GM12878 (cell line): Measurements from ENCODE around the gene GPR176. TPM values are rescaled to one million over a fixed set of nuclear protein-coding genes. Genes with fewer than 3 reads are reported as not detected.

Experiments used
- ATAC-seq: fragments of 200-7000 bp; cut with Tn5 transposase; 3 replicates; pipeline ENCODE4 v1.9.1; 2020; ENCODE audit warnings: mild to moderate bottlenecking, moderate library complexity
- BruUV-seq: library from RNA; stranded (reverse); fragments of 400-500 nt; replicated peaks from 2 replicates; lab custom pipeline; 2021; lab: Mats Ljungman, UMichigan
- CTCF ChIA-PET: fragments of 300-600 bp; sonication (Branson Sonifier 250); formaldehyde crosslinking; extraction: SDS; loops from one replicate; lab custom pipeline; 2021; ENCODE audit warnings: inconsistent platforms; lab: Yijun Ruan, JAX
- POLR2A ChIA-PET: fragments of 350-600 bp; formaldehyde crosslinking; extraction: SDS; loops from one replicate; lab custom pipeline; 2021; ENCODE audit warnings: inconsistent platforms; lab: Charles Lee
- RAD21 ChIA-PET: fragments of 300-600 bp; sonication (Branson Sonifier 250); formaldehyde crosslinking; loops from one replicate; lab custom pipeline; 2023; ENCODE audit warnings: antibody characterized with exemption; ENCODE audit not compliant: unreplicated experiment; lab: Charles Lee
- SMC1A ChIA-PET: fragments of 300-600 bp; sonication (Branson Sonifier 250); formaldehyde crosslinking; loops from one replicate; lab custom pipeline; 2023; ENCODE audit not compliant: unreplicated experiment, uncharacterized antibody; lab: Charles Lee
- DNase-seq: peaks from one replicate; pipeline ENCODE4 v3.0.0-alpha.2; 2011; ENCODE audit warnings: low read depth, low spot score
- FAIRE-seq: peaks from 3 replicates; lab custom pipeline; 2011; peaks lifted over from hg19 to GRCh38; lab: Jason Lieb, UNC
- H2AFZ ChIP-seq: 2 replicates; pipeline ENCODE4 v1.6.0; 2011; ENCODE audit warnings: low read depth, low read length, control low read depth; ENCODE audit not compliant: control insufficient read depth
- H3K27ac ChIP-seq: 2 replicates; pipeline ENCODE4 v1.5.1; 2011; ENCODE audit warnings: control low read depth; ENCODE audit not compliant: control insufficient read depth, insufficient read depth
- H3K27me3 ChIP-seq, 2 experiments: replicated peaks in 1 of 2; 2 replicates each; pipeline versions ENCODE4 v1.6.0 to v1.6.1; 2011; ENCODE audit warnings: low read length in 1 of 2; ENCODE audit not compliant: control insufficient read depth in 2 of 2, insufficient read depth in 2 of 2
- H3K36me3 ChIP-seq, 2 experiments: 2 replicates each; pipeline ENCODE4 v1.5.1; 2011; ENCODE audit warnings: low read length in 1 of 2; ENCODE audit not compliant: control insufficient read depth in 2 of 2, insufficient read depth in 2 of 2
- H3K4me1 ChIP-seq: 2 replicates; pipeline ENCODE4 v1.6.1; 2011; ENCODE audit warnings: mild to moderate bottlenecking, low read length, moderate library complexity, mixed read lengths; ENCODE audit not compliant: control insufficient read depth, insufficient read depth
- H3K4me2 ChIP-seq: 2 replicates; pipeline ENCODE4 v1.6.0; 2011; ENCODE audit warnings: control low read depth; ENCODE audit not compliant: control insufficient read depth, insufficient read depth
- H3K4me3 ChIP-seq: fragments of 200-600 bp; sonication (generic); 2 replicates; pipeline ENCODE4 v1.5.1; 2016
- H3K79me2 ChIP-seq: 2 replicates; pipeline ENCODE4 v1.6.0; 2011; ENCODE audit warnings: low read length; ENCODE audit not compliant: control insufficient read depth, insufficient read depth
- H3K9ac ChIP-seq: 2 replicates; pipeline ENCODE4 v1.8.0; 2011; ENCODE audit warnings: low read length, control low read depth, mixed read lengths; ENCODE audit not compliant: control insufficient read depth, insufficient read depth
- H3K9me3 ChIP-seq: replicated peaks from 3 replicates; pipeline ENCODE4 v1.5.1; 2011; ENCODE audit warnings: mild to moderate bottlenecking, low read length; ENCODE audit not compliant: control insufficient read depth, insufficient read depth
- H4K20me1 ChIP-seq: 2 replicates; pipeline ENCODE4 v1.6.0; 2011; ENCODE audit not compliant: control insufficient read depth, insufficient read depth
- BACH1 ChIP-seq: fragments of 450-650 bp; IDR thresholded peaks from 2 replicates; pipeline ENCODE4 v1.6.1; 2017; ENCODE audit warnings: mild to moderate bottlenecking, borderline replicate concordance
- BHLHE40 ChIP-seq, 2 experiments: fragments of 450-650 bp in 1 of 2; IDR thresholded peaks; 2 replicates each; pipeline ENCODE4 v1.6.1; 2011 to 2017; ENCODE audit warnings: low read depth in 2 of 2, borderline replicate concordance in 1 of 2, improper control_type of control experiment in 1 of 2, low read length in 1 of 2, mild to moderate bottlenecking in 1 of 2
- CHD1 ChIP-seq: IDR thresholded peaks from 2 replicates; pipeline ENCODE4 v1.6.1; 2012; ENCODE audit warnings: low read depth, low read length, improper control_type of control experiment
- HDAC2 ChIP-seq: fragments of 200-600 bp; sonication (generic); IDR thresholded peaks from 2 replicates; pipeline ENCODE4 v1.6.1; 2017
- MEF2B ChIP-seq: fragments of 450-650 bp; IDR thresholded peaks from 2 replicates; pipeline ENCODE4 v1.6.1; 2018; ENCODE audit warnings: mild to moderate bottlenecking, moderate library complexity; ENCODE audit not compliant: partially characterized antibody, poor library complexity, severe bottlenecking
- PML ChIP-seq: IDR thresholded peaks from 2 replicates; pipeline ENCODE4 v1.6.1; 2012; ENCODE audit warnings: low read length, inconsistent platforms
- SPI1 ChIP-seq: IDR thresholded peaks from 2 replicates; pipeline ENCODE4 v1.6.1; 2011; ENCODE audit warnings: low read depth, mild to moderate bottlenecking, low read length, moderate library complexity, borderline replicate concordance; ENCODE audit not compliant: insufficient read depth
- ZBTB11 ChIP-seq: fragments of 450-650 bp; formaldehyde crosslinking; IDR thresholded peaks from 2 replicates; pipeline ENCODE4 v1.5.0; 2022; ENCODE audit warnings: mild to moderate bottlenecking, missing genetic modification characterization
- ZZZ3 ChIP-seq: IDR thresholded peaks from 2 replicates; pipeline ENCODE4 v1.6.1; 2011; ENCODE audit warnings: low read depth; ENCODE audit not compliant: control insufficient read depth, insufficient read length
- whole genome bisulfite sequencing: methylation state at CpG from one replicate; pipeline ENCODE4 v1.1.6; 2016; ENCODE audit warnings: low lambda C conversion rate; ENCODE audit not compliant: insufficient replicate concordance, insufficient coverage; ENCODE audit errors: missing lambda C conversion rate; 5-methylcytosine and 5-hydroxymethylcytosine counted together
- in situ Hi-C: fragments of 300-500 bp; cut with MboI; formaldehyde crosslinking; loops from 9 replicates; pipeline ENCODE4 v1.14.3; 2018; ENCODE audit warnings: mixed read lengths
- intact Hi-C: fragments of 100-400 bp; cut with micrococcal nuclease; formaldehyde crosslinking; loops from one replicate; pipeline ENCODE4 v1.14.2; 2022; ENCODE audit not compliant: unreplicated experiment
- polyA plus RNA-seq, 11 experiments: library from polyadenylated mRNA; depleted of rRNA in 4 of 11; unstranded in 6 of 11; stranded (reverse) in 5 of 11; fragments of >200 nt; fragmentation: Nextera tagmentation in 4 of 11; fragmentation: Illumina TruSeq in 1 of 11; extraction: Ambion mirVana in 4 of 11; extraction: Trizol in 1 of 11; gene quantifications; 1 replicate in 1 of 11; 2 replicates in 10 of 11; pipeline versions ENCODE4 v1.2.1 to v1.2.3, GENCODE V29; 2011 to 2016; ENCODE audit warnings: inconsistent platforms in 2 of 11, missing spikeins in 2 of 11, low read depth in 1 of 11
- total RNA-seq, 4 experiments: library from RNA; depleted of rRNA in 3 of 4; stranded (reverse); fragments of >200 nt in 3 of 4; fragmentation: Illumina TruSeq in 1 of 4; extraction: Trizol in 1 of 4; gene quantifications; 2 replicates each; pipeline versions ENCODE4 v1.2.1 to v1.2.3, GENCODE V29; 2013 to 2021
- TF ChIP-seq, protein P1 (sequence below): IDR thresholded peaks from 2 replicates; pipeline ENCODE4 v1.6.1; 2011; ENCODE audit warnings: low read depth, mild to moderate bottlenecking, low read length, moderate library complexity, borderline replicate concordance; ENCODE audit errors: extremely low read depth
- TF ChIP-seq, protein P2 (sequence below), 3 experiments: IDR thresholded peaks in 2 of 3; conservative IDR thresholded peaks in 1 of 3; 2 replicates each; pipeline ENCODE4 v1.5.1; 2011; ENCODE audit warnings: low read depth in 3 of 3, low read length in 3 of 3, mild to moderate bottlenecking in 3 of 3, control low read depth in 2 of 3, moderate library complexity in 2 of 3, inconsistent platforms in 1 of 3, mixed read lengths in 1 of 3; ENCODE audit not compliant: control insufficient read depth in 2 of 3, insufficient read depth in 1 of 3; ENCODE audit errors: extremely low read depth in 1 of 3

The GPR176 gene
- total and polyA plus RNA-seq, 10 of the 15 experiments (the other 5 are each of a cell fraction or from before 2014, with no cell fraction given) = 0.02 to 0.33 (median 0.16) TPM; not detected in 4

DNA sequence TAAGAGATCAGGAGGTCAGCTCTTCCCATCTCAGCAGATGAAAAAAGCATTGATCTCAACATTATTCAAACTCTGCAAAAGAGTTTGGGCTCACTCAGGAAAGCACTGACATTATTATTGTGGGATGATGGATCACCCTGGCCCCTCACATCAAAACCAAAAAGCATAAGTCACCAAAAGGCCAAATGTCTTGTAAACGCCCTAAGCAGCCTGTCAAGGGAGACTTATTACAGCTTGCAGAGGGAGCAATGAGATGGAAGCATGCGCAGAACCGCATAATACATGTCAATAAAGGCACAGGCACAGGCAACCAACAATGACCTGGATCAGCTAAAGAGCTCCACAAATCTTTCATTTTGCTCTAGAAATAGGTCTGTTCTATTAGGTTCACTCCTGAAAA, 142.0 kb downstream of the GPR176 start:
- TF ChIP-seq CHD1 = no peak
- TF ChIP-seq ZZZ3 = no peak
- TF ChIP-seq, protein P1, sequence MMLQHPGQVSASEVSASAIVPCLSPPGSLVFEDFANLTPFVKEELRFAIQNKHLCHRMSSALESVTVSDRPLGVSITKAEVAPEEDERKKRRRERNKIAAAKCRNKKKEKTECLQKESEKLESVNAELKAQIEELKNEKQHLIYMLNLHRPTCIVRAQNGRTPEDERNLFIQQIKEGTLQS = no peak
- TF ChIP-seq BACH1 = no peak
- TF ChIP-seq, protein P2, sequence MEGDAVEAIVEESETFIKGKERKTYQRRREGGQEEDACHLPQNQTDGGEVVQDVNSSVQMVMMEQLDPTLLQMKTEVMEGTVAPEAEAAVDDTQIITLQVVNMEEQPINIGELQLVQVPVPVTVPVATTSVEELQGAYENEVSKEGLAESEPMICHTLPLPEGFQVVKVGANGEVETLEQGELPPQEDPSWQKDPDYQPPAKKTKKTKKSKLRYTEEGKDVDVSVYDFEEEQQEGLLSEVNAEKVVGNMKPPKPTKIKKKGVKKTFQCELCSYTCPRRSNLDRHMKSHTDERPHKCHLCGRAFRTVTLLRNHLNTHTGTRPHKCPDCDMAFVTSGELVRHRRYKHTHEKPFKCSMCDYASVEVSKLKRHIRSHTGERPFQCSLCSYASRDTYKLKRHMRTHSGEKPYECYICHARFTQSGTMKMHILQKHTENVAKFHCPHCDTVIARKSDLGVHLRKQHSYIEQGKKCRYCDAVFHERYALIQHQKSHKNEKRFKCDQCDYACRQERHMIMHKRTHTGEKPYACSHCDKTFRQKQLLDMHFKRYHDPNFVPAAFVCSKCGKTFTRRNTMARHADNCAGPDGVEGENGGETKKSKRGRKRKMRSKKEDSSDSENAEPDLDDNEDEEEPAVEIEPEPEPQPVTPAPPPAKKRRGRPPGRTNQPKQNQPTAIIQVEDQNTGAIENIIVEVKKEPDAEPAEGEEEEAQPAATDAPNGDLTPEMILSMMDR (IDR thresholded peaks at IDR 0.05 in 2 of 3, conservative IDR thresholded peaks at IDR 0.05 in 1 of 3; ENCODE audit: control insufficient read depth in 2 of 3, extremely low read depth in 1 of 3, insufficient read depth in 1 of 3, low read depth in 3 of 3, low read length in 3 of 3) = no peak
- no peak for TF ChIP-seq MEF2B
- TF ChIP-seq SPI1 = no peak
- no peak for TF ChIP-seq PML
- no peak for TF ChIP-seq BHLHE40 (IDR thresholded peaks at IDR 0.05; ENCODE audit: borderline replicate concordance in 1 of 2, low read depth in 2 of 2, low read length in 1 of 2)
- no peak for TF ChIP-seq ZBTB11 (CRISPR knock-in tag)
- no peak for TF ChIP-seq HDAC2
- ChIA-PET RAD21 (interaction anchor here (0.9 to 1.5 kb wide), 2 partner anchors 10 to 21 kb away, joined by 3 to 4 read pairs; no protein-coding TSS in a partner anchor), POLR2A (interaction anchor here (0.7 to 1.0 kb wide), 2 partner anchors 96 to 156 kb away, joined by 3 to 4 read pairs; partner anchors contain the start of gene EIF2AK4), CTCF (interaction anchor here (0.6 to 0.8 kb wide), 2 partner anchors 10 to 21 kb away, joined by 3 to 4 read pairs; no protein-coding TSS in a partner anchor), SMC1A (interaction anchor here (3.0 kb wide), 1 partner anchor 10 kb away, joined by 13 read pairs; no protein-coding TSS in a partner anchor)
- in situ Hi-C loops = no loop called here
- Histone ChIP-seq H3K27ac (no peak overlapping the region), H3K9ac (no peak overlapping the region), H3K79me2 (peaks cover 3% of the 10 kb centered on the region), H3K36me3 (no peaks in the 10 kb centered on the region), H4K20me1 (no peaks in the 10 kb centered on the region), H3K4me1 (peaks cover 11% of the 10 kb centered on the region), H3K9me3 (no peaks in the 10 kb centered on the region), H3K4me2 (no peak overlapping the region), H2AFZ (no peak overlapping the region; the same call in 1 of the 2 replicates), H3K27me3 (no peaks in the 10 kb centered on the region), H3K4me3 (no peak overlapping the region)
- ATAC-seq (no peak), DNase-seq (no peak), FAIRE-seq (no peak)
- intact Hi-C loops = no loop called here
- BruUV-seq = no TSS peak
- WGBS = 64% methylated on average over 3 of the region's 3 CpGs
